KOPT-K1 (cell line): ENCODE measurements around the gene ZNF423.

Source experiments
- H3K27ac ChIP-seq: fragments of 200-600 bp; sonication (generic); 2 replicates; pipeline ENCODE4 v1.5.1; 2016; ENCODE audit warnings: antibody characterized with exemption, mild to moderate bottlenecking, low read depth, low read length; ENCODE audit not compliant: poor library complexity, severe bottlenecking
- H3K36me3 ChIP-seq: fragments of 200-600 bp; sonication (generic); 2 replicates; pipeline ENCODE4 v1.5.1; 2017; ENCODE audit warnings: antibody characterized with exemption, mild to moderate bottlenecking, low read length, moderate library complexity; ENCODE audit not compliant: insufficient read depth
- H3K9me3 ChIP-seq: fragments of 200-600 bp; sonication (generic); 2 replicates; pipeline ENCODE4 v1.5.1; 2017; ENCODE audit warnings: antibody characterized with exemption, low read length, mild to moderate bottlenecking; ENCODE audit not compliant: insufficient read depth, poor library complexity, severe bottlenecking

ZNF423 gene

GRCh38 chr16:49605536-49606254 is 250.2 kb downstream of the ZNF423 start:
- Histone ChIP-seq H3K36me3 (no peaks in the 10 kb centered on the region), H3K27ac (peak overlapping the region; percentile 64), H3K9me3 (no peaks in the 10 kb centered on the region)

DNA sequence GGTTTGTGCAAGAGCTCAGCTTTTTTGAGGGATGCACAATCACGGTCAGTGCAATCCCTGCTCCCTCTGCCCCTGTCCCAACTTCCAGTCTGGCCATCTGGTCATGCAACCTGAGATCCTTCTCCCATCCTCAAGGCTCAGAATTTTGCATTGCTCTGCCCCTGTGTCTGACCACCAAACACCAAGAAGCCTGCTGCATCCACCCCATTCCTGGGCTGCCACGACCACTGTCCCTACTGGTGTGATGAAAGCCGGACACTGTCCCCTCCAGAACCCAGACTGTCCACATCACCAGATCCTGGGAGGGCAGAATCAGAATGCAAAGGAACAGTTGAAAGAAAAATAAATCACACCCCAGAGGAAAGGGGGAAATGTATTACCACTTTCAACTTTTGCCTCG is 251.3 kb downstream of the ZNF423 start:
- Histone ChIP-seq H3K9me3 (no peaks in the 10 kb centered on the region), H3K36me3 (no peaks in the 10 kb centered on the region), H3K27ac (no peak overlapping the region)

DNA sequence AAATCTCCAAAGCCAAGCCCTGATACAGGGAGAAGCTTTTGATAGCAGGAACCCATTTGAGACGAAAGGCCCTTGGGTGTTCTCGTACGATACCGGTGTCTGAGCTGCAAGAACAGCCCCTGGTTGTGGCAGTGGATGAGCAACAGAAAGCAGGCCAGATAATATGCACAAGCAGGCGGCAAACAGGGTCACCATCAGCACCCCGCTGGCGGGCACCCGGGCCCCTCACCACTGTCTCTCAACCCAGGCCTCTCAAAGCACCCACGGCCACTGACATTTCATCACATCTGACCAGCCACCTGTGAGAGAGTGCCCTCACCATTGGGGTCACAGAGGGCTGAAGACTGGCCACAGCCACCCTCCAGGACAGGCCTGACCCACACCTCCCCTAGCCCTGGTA is 252.0 kb downstream of the ZNF423 start:
- Histone ChIP-seq H3K36me3 (no peaks in the 10 kb centered on the region), H3K9me3 (no peaks in the 10 kb centered on the region), H3K27ac (no peak overlapping the region)

DNA sequence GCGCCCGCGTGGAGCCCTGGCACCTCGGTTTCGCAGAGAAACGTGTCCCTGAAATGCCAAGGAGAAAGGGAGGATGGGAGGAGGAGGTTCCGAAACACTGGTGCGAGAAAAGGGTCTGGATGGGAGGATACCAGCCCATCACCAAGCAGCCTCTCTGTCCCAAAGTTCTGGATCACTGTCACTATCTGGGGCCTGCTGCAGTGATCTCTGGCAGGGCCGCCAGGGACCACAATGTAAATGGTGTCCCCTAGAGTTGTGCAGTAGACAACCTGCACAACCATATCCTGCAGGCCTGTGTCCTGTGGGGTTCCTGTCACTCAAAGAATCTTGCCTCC is 253.0 kb downstream of the ZNF423 start:
- H3K9me3 ChIP-seq, result no peaks in the 10 kb centered on the region
- no peaks in the 10 kb centered on the region for H3K36me3 ChIP-seq
- no peak overlapping the region for H3K27ac ChIP-seq

DNA sequence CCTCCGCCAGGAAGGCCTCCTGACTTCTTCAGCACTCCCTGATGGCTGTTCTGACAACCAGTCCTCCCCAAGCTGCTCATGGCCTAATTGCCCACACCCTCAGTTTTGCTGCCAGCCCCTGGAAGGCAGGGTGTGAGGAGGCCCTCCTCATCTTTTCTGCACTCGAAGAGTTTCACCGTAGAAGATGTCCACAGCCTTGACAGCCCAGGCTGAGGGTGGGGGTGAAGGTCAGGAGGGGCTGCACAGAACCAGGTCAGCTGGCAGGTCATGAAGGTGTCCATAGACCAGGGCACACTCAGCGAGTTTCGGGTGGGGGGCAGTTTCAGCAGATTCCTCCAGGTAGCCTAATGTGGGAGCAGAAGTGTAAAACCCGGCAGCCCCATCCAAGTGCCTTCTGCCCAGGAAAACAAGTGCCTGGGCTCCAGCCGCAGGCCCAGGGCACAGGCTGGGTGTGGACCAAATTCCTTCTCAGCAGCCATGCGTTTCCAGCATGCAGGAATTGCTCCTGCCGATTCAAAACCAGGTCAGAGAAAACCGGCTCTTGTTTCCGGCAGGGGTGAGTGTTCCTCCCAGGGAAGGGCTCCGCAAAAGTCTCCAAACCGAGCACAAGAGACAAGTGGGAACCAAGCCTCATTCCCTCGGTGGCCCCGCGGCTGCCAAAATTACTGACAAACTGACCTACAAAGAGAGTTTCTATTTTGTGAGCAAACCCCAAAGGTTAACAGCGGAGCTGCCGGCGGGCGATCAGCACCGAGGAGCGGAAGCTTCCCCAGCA is 253.5 kb downstream of the ZNF423 start:
- H3K36me3 ChIP-seq, result no peaks in the 10 kb centered on the region
- no peak overlapping the region for H3K27ac ChIP-seq

GRCh38 chr16:49601576-49601975 is 254.3 kb downstream of the ZNF423 start:
- Histone ChIP-seq H3K9me3 (no peaks in the 10 kb centered on the region), H3K27ac (no peak overlapping the region), H3K36me3 (no peaks in the 10 kb centered on the region)

More for the DNA sequence above, 253.5 kb downstream of the ZNF423 start:
- no peaks in the 10 kb centered on the region for H3K9me3 ChIP-seq

GRCh38 chr16:49600976-49601375 is 254.9 kb downstream of the ZNF423 start:
- no peak overlapping the region for H3K27ac ChIP-seq

DNA sequence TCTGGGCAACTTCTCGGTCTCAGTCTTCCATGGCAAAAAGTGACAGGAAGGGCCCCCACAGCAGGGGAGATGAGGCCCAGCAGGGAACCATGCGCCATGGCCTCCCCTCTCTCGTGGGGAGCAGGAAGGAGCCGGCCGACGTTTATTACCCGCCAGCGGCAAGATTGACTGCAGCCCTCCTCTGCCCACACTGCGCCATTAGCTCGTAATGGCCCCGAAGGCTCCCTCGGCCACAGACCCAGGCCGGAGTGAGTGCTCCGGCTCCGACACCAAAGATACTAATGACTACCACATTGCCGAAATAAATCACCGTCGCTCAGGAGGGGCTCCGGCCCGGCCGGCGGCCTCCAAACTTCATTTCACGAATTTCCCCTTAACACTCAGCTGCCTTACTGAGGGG is 255.4 kb downstream of the ZNF423 start:
- Histone ChIP-seq H3K9me3 (no peaks in the 10 kb centered on the region), H3K36me3 (no peaks in the 10 kb centered on the region), H3K27ac (no peak overlapping the region)

More at GRCh38 chr16:49600976-49601375, 254.9 kb downstream of the ZNF423 start:
- no peaks in the 10 kb centered on the region for H3K36me3 ChIP-seq
- H3K9me3 ChIP-seq, result no peaks in the 10 kb centered on the region

GRCh38 chr16:49599704-49600103 is 256.2 kb downstream of the ZNF423 start:
- Histone ChIP-seq H3K27ac (no peak overlapping the region), H3K9me3 (no peaks in the 10 kb centered on the region), H3K36me3 (no peaks in the 10 kb centered on the region)

- H3K9me3 ChIP-seq, result no peaks in the 10 kb centered on the region
- H3K36me3 ChIP-seq, result no peaks in the 10 kb centered on the region
- no peak overlapping the region for H3K27ac ChIP-seq
These were observed 256.6 kb downstream of the ZNF423 start for GRCh38 chr16:49599281-49599680.

DNA sequence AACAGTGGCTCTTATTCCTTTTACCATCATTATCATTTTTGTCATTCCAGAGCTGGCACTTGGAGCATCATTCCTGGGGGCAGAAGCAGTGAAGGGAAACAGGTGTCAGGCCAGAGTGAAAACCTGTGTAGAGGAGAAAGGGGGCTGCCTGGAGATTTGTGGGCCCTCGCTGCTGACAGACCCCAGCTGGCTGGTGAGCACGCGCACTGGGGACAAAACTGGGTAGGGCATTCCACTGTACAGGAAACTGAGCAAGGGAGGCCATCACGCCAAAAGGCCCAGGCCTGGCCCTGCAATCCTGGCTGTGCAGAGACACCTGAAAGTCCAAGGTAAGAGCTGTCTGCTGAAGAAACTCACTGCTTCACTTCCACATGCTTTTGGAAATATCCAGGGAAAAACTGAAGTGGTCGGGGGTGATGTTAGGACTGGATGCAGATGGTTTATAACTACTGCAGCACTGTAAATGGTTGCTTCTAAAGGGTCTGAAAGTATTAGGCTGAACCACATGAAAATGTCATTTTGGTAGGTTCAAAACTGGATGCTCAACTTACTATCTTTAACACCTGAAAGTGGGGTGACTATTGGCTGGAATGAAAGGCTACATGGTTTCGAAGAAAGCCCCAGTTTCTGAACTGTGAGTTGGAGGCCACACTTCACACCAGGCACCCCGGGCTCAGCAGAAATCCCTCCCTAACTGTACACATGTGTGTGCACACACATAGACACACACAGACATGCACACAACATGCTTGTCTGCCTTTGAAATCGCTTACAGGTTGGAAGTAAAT is 257.3 kb downstream of the ZNF423 start:
- Histone ChIP-seq H3K9me3 (no peaks in the 10 kb centered on the region), H3K27ac (peak overlapping the region; percentile 9), H3K36me3 (no peaks in the 10 kb centered on the region)

DNA sequence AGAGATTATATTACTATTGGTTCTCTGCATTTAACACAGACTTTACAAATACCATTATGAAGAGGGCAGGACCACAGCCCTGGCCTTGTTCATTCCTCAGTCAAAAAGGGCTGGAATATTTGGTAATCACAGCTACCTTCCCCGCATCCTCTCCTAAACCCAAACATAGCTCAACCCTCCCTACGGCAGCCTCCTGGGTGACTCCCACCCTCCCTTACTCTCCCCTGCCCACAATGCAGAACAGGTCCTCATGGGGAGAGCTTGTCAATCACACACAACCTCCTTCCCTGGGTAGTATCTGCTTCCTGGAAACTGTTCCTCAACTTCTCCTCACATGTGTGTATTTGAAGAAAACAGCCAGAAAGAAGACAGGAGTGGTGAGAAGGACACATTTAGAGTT is 258.1 kb downstream of the ZNF423 start:
- no peaks in the 10 kb centered on the region for H3K36me3 ChIP-seq
- no peaks in the 10 kb centered on the region for H3K9me3 ChIP-seq
- no peak overlapping the region for H3K27ac ChIP-seq

DNA sequence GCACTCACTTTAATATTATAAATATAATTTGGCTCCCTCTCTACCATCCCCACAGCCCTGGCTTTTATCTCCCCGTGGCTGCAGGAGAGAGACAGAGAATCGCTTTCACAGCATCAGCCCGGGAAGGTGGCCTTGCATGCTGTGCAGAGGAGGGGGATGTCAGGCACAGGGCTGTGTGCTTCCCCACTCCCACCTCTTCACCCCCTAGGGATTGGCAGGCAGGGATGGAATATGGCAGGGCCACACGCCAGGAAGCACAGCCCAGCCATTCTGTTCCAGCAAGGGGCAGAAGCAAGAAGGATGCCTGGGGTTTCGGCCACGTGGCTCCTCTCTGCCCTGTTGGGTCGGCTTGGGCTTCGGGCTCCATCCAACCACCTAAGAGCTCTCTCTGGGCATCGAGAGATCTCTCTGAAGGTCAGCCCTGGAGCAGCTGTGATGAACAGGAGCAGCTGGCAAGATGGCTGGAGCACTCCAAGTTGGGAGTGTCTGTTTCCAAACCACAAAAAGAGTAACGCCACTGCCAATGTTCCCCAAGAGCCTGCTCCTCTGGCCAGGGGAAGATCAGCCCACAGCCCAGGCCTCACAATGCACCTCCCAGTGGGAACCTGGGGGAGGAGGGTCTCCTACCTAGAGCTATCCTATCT is 259.1 kb downstream of the ZNF423 start:
- H3K9me3 ChIP-seq, result no peaks in the 10 kb centered on the region
- no peak overlapping the region for H3K27ac ChIP-seq
- H3K36me3 ChIP-seq, result no peaks in the 10 kb centered on the region

GRCh38 chr16:49596068-49596467 is 259.8 kb downstream of the ZNF423 start:
- Histone ChIP-seq H3K36me3 (no peaks in the 10 kb centered on the region), H3K9me3 (no peaks in the 10 kb centered on the region), H3K27ac (no peak overlapping the region)
